GM12874 (cell line): Measurements from ENCODE around the gene MID2.

Experiments
- TF ChIP-seq, protein P1 (sequence below): IDR thresholded peaks from 2 replicates; pipeline ENCODE4 v1.5.1; 2011; ENCODE audit warnings: low read depth, mild to moderate bottlenecking, control low read depth, low read length, moderate library complexity; ENCODE audit not compliant: insufficient read depth

The MID2 gene

GRCh38 chrX:107935664-107936433 is 110.2 kb downstream of the MID2 start:
- TF ChIP-seq, protein P1, sequence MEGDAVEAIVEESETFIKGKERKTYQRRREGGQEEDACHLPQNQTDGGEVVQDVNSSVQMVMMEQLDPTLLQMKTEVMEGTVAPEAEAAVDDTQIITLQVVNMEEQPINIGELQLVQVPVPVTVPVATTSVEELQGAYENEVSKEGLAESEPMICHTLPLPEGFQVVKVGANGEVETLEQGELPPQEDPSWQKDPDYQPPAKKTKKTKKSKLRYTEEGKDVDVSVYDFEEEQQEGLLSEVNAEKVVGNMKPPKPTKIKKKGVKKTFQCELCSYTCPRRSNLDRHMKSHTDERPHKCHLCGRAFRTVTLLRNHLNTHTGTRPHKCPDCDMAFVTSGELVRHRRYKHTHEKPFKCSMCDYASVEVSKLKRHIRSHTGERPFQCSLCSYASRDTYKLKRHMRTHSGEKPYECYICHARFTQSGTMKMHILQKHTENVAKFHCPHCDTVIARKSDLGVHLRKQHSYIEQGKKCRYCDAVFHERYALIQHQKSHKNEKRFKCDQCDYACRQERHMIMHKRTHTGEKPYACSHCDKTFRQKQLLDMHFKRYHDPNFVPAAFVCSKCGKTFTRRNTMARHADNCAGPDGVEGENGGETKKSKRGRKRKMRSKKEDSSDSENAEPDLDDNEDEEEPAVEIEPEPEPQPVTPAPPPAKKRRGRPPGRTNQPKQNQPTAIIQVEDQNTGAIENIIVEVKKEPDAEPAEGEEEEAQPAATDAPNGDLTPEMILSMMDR: no peak

- TF ChIP-seq, protein P1: no peak
Measured at GRCh38 chrX:107936434-107936730, 110.7 kb downstream of the MID2 start.

DNA sequence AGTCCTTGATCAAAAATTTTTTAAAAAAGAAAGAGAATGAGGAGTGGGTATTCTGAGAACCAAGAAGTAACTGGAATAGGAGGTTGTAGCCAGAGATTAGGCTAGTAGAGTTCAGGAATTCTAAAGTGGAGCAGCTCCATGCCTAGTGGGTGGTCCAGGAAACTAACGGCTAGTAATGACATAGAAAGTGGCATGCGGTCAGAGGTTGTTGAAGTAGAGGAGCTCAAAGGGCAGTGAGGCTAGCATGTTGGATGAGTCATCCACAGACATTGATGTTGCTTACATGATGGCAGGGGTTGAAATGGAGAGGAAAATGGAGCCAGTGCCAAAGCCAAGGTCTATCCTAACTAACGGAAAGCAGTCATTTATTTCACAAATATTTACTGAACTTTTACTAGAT is 114.4 kb downstream of the MID2 start:
- TF ChIP-seq, protein P1: no peak

- TF ChIP-seq, protein P1: no peak
Measured at GRCh38 chrX:107968623-107969022, 143.0 kb downstream of the MID2 start.

DNA sequence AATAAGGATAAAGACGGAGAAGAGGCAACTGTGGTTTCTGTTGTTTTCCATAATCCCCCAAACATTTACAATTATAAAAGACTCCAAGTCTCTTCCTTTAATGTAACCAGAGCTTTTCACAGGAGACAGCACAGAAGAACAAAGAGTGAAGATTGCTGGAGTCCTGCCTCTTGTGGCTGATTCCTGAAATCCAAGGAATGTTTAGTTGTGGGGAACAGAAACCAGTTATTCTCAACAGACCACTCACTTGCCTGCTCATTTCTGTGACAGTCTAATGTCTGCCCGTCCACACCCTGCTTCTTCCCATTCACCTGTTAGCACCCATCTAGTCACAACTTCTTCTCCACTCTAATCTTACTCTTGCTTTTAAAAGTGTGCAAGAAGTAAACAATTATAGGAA is 144.4 kb downstream of the MID2 start:
- TF ChIP-seq, protein P1: no peak

GRCh38 chrX:107971636-107972035 is 146.0 kb downstream of the MID2 start:
- TF ChIP-seq, protein P1: no peak
